Testis (tissue), 3 donors: ENCODE measurements around the gene MRPL24. TPM values are rescaled to one million over a fixed set of nuclear protein-coding genes. Genes with fewer than 3 reads are reported as not detected.
"Not testable (repeated sequence)": the region's sequence is repeated elsewhere in the genome, so short reads cannot be mapped to it uniquely, and the experiment has no call there.

Source experiments
- DNase-seq: peaks from one replicate; pipeline ENCODE4 v3.0.0-alpha.2; 2019
- H3K27ac ChIP-seq, 2 donors: fragments of 200-600 bp; sonication (generic); one replicate each; pipeline ENCODE4 v1.5.1; 2019
- H3K27me3 ChIP-seq: fragments of 200-600 bp; sonication (generic); one replicate; pipeline ENCODE4 v1.5.1; 2019
- H3K36me3 ChIP-seq: fragments of 200-600 bp; sonication (generic); one replicate; pipeline ENCODE4 v1.5.1; 2017; ENCODE audit warnings: low read depth; ENCODE audit errors: missing control alignments
- H3K4me1 ChIP-seq: fragments of 200-600 bp; sonication (generic); one replicate; pipeline ENCODE4 v1.5.1; 2019
- H3K4me3 ChIP-seq, 2 donors: fragments of 200-600 bp; sonication (generic); one replicate each; pipeline ENCODE4 v1.5.1; 2017 to 2019
- H3K9me3 ChIP-seq: fragments of 200-600 bp; sonication (generic); one replicate; pipeline ENCODE4 v1.5.1; 2017
- POLR2A ChIP-seq: fragments of 450-650 bp; IDR thresholded peaks from one replicate; pipeline ENCODE4 v1.6.1; 2017; ENCODE audit warnings: antibody characterized with exemption, mild to moderate bottlenecking, moderate library complexity
- WGBS, 2 donors: methylation state at CpG; one replicate each; pipeline ENCODE4 v1.1.5; 2018; 5-methylcytosine and 5-hydroxymethylcytosine counted together
- intact Hi-C: fragments of 100-400 bp; cut with DNase I; formaldehyde crosslinking; loops from one replicate; pipeline ENCODE4 v1.15.1; 2023; ENCODE audit warnings: low total_unique reads
- polyA plus RNA-seq: library from polyadenylated mRNA; stranded (reverse); fragments of 350-450 nt; fragmentation: Illumina TruSeq; extraction: RNeasy Lipid Tissue Mini Kit (QIAGEN cat#74804); gene quantifications from one replicate; pipeline ENCODE4 v1.2.3, GENCODE V29; 2014; ENCODE audit warnings: low read depth, low replicate concordance; ENCODE audit not compliant: insufficient read depth
- total RNA-seq, 2 donors: library from RNA; depleted of rRNA; stranded (reverse); fragments of >200 nt; gene quantifications; one replicate each; pipeline ENCODE4 v1.2.3, GENCODE V29; 2016
- TF ChIP-seq, protein P1 (sequence below), 3 experiments: fragments of 450-650 bp in 2 of 3; fragments of 200-600 bp in 1 of 3; sonication (generic) in 1 of 3; IDR thresholded peaks; one replicate each; pipeline ENCODE4 v1.5.1; 2016 to 2019; ENCODE audit warnings: antibody characterized with exemption in 3 of 3, mild to moderate bottlenecking in 2 of 3, moderate library complexity in 1 of 3

MRPL24 gene
- total and polyA plus RNA-seq, 3 donors from 2014 or later, result 36.6 to 101 (median 51.7) TPM

DNA sequence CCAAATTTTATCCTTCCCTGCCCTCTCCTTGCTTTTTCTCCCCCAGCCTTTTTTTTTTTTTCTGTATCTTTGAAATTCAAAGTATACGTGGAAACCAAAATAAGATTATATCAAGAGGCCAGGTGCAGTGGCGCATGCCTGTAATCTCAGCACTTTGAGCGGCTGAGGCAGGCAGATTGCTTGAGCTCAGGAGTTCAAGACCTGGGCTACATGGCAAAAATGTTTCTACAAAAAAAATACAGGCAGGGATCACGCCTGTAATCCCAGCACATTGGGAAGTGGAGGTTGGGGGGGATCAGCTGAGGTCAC lies 19.9 kb upstream of the MRPL24 start:
- no peaks in the 10 kb centered on the region for H3K27me3 ChIP-seq
- DNase-seq, result no peak
- no peaks in the 10 kb centered on the region for H3K4me1 ChIP-seq
- 77 to 86% methylated on average over 4 of the region's 4 CpGs for WGBS, 2 donors
- no peaks in the 10 kb centered on the region for H3K36me3 ChIP-seq
- H3K4me3 ChIP-seq, result no peak overlapping the region
- intact Hi-C loops, result no loop called here
- H3K27ac ChIP-seq, result no peak overlapping the region
- TF ChIP-seq POLR2A, result no peak
- TF ChIP-seq, protein P1, sequence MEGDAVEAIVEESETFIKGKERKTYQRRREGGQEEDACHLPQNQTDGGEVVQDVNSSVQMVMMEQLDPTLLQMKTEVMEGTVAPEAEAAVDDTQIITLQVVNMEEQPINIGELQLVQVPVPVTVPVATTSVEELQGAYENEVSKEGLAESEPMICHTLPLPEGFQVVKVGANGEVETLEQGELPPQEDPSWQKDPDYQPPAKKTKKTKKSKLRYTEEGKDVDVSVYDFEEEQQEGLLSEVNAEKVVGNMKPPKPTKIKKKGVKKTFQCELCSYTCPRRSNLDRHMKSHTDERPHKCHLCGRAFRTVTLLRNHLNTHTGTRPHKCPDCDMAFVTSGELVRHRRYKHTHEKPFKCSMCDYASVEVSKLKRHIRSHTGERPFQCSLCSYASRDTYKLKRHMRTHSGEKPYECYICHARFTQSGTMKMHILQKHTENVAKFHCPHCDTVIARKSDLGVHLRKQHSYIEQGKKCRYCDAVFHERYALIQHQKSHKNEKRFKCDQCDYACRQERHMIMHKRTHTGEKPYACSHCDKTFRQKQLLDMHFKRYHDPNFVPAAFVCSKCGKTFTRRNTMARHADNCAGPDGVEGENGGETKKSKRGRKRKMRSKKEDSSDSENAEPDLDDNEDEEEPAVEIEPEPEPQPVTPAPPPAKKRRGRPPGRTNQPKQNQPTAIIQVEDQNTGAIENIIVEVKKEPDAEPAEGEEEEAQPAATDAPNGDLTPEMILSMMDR (IDR thresholded peaks at IDR 0.05), result no peak
- no peaks in the 10 kb centered on the region for H3K9me3 ChIP-seq

DNA sequence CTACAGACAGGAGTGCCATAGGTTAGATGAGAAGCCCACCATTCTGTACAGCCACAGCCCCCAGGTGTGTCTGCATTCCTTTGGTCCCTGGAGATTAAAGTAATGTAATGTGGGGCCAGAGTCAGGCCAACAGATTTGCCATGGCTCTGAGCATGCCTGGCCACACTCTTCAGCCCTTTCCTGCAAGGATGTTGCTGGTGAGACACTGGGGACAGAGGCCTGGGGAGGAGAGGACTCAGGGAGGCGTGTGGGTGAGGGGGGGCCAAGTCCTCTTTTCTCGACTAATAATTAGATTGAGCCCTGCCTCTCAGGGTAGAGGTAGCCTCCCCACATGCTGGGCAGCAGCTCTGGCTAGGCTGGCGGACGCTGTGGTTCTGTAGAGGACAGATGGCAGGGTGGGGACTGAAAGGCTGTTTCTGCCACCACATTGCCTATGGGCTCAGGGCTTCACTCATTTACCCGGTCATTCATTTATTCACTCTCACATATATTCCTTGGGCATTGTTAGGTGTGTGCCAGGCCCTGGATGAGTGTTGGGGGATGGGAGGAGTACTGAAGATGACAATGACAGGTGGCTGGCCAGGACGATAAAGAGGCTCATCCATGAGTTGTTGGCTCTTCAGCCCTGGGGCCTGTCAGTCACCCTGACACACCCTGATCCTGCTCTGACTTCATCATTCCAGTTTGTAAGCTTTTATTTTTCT lies 19.4 kb upstream of the MRPL24 start:
- no peaks in the 10 kb centered on the region for H3K27me3 ChIP-seq
- H3K27ac ChIP-seq, result no peak overlapping the region
- DNase-seq, result no peak
- H3K4me3 ChIP-seq, result no peak overlapping the region
- TF ChIP-seq POLR2A, result no peak
- TF ChIP-seq, protein P1 (IDR thresholded peaks at IDR 0.05), result no peak
- intact Hi-C loops, result no loop called here
- H3K4me1 ChIP-seq, result no peaks in the 10 kb centered on the region
- H3K9me3 ChIP-seq, result no peaks in the 10 kb centered on the region
- 60 to 73% methylated on average over 3 to 6 of the region's 6 CpGs for WGBS, 2 donors
- no peaks in the 10 kb centered on the region for H3K36me3 ChIP-seq

DNA sequence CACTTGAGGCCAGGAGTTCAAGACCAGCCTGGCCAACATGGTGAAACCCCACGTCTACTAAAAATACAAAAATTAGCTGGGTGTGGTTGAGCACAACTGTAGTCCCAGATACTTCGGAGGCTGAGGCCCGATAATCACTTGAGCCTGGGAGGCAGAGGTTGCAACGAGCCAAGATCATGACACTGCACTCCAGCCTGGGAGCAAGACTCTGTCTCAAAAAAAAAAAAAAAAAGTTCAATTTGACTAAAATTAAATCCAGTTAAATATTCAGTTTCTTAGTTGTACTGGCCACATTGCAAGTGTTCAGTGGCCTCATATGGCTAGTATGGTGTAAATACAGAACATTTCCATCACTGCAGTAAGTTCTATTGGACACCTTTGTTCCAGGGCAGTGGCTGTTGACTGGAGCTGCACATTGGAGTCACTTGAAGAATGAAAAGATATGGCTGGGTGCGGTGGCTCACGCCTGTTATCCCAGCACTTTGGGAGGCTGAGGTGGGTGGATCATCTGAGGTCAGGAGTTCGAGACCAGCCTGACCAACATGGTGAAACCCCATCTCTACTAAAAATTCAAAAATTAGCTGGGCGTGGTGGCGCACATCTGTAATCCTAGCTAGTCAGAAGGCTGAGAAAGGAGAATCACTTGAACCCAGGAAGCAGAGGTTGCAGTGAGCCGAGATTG lies 16.8 kb upstream of the MRPL24 start:
- intact Hi-C loops, DNase-seq: not testable (repeated sequence)
- 94 to 95% methylated on average over 10 of the region's 10 CpGs for WGBS, 2 donors

DNA sequence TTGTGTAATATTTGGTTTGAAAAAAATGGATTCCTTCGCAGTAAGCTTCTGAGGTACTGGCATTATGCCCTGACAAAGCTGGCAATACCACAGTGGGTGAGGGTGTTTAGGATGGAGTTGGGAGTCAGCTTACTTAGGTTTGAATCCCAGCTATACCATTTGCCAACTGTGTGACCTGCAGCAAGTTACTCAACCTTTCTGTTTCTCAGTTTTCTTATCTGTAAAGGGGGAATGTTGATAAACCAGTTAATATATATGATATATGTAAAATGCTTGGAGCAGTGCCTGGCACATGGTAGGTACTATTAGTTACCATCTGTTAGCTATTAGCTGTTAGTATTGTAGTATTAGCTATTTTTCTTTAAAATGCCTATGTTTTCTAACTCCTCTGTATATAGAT lies 15.5 kb upstream of the MRPL24 start:
- Histone ChIP-seq H3K4me3 (no peak overlapping the region), H3K9me3 (no peaks in the 10 kb centered on the region), H3K27ac (no peak overlapping the region), H3K27me3 (no peaks in the 10 kb centered on the region), H3K36me3 (no peaks in the 10 kb centered on the region), H3K4me1 (peaks cover 10% of the 10 kb centered on the region)
- WGBS, 2 donors, result 98 to 100% methylated on average over 1 of the region's 1 CpG
- DNase-seq, result no peak
- no peak for TF ChIP-seq POLR2A
- TF ChIP-seq, protein P1 (IDR thresholded peaks at IDR 0.05), result no peak
- intact Hi-C loops, result no loop called here

More for the DNA sequence above, 16.8 kb upstream of the MRPL24 start:
- H3K27ac ChIP-seq, H3K4me1 ChIP-seq, H3K36me3 ChIP-seq, H3K4me3 ChIP-seq, H3K9me3 ChIP-seq, H3K27me3 ChIP-seq: not testable (repeated sequence)

DNA sequence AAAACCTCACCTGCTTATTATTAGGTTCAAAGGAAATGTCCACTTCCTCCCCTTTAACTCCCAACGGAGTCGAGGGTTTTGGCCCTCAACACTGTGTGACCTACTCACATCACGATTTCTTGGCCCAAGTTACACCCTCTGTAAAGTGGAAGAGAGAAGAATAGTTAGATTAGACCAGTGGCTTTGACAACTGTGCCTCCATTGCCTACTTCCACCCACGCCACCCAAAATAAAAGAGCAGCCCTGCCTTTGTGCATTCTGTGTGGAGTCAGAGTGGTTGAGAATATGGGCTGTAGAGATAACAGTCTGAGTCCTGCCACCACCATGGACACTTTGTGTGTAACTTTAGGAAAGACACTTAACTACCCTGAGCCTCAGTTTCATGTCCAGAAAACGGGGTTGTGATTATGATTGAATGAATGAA lies 14.7 kb upstream of the MRPL24 start:
- H3K27ac ChIP-seq, result no peak overlapping the region
- WGBS, 2 donors, result 63 to 77% methylated on average over 5 of the region's 5 CpGs
- DNase-seq, result no peak
- no peaks in the 10 kb centered on the region for H3K36me3 ChIP-seq
- no peak overlapping the region for H3K4me3 ChIP-seq
- no peaks in the 10 kb centered on the region for H3K9me3 ChIP-seq
- H3K4me1 ChIP-seq, result peaks cover 10% of the 10 kb centered on the region
- H3K27me3 ChIP-seq, result no peaks in the 10 kb centered on the region
- TF ChIP-seq POLR2A, result no peak
- TF ChIP-seq, protein P1 (IDR thresholded peaks at IDR 0.05), result no peak
- intact Hi-C loops, result no loop called here
